ENCODE measurements around the gene CCL21.

CCL21 gene

GRCh38 chr9:34669809-34670562 lies 40.0 kb downstream of the CCL21 start:
- no peak for DNase-seq

- peak; percentile 83 for DNase-seq
Measured at GRCh38 chr9:34665381-34666250, 44.3 kb downstream of the CCL21 start.

- DNase-seq: no peak
Measured at GRCh38 chr9:34665067-34665380, 44.9 kb downstream of the CCL21 start.

DNA sequence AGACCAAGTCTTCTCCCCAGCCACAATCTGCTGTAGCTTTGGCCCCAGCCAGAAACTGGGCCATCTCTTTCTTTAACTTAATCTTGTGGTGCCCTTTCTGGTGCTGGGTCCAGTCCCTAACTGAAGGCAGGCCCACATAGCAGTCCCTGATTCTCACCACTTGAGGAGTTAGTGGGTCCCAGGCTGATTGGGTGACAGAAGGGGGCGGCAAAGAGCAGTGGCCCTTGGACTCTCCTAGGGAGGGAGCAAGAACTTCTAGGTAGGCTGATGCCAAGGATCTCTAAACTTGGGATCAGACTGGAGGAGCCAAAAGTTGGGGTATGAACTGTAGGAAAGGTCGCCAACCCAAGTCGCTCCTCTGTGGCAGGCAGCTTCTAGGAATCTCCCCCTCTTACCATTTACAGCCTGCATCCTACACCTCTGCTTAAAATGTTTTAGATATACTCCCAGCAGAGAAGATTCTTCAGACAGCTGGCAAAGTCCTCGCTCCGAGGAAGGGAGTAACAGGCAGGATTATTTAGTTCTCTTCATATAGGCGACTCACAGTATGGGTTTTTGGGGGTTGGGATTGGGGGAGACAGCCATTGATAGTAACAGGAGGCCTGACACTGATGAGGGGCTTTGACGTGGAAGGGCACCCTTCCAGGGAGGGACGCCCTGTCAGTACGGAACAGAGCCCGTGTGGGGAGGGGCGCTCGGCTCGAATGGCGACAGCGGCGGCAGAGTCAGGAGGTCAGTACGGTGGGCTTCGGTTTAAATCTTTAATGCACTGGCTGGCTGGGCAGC lies 45.5 kb downstream of the CCL21 start:
- peak; percentile 1 for DNase-seq

DNA sequence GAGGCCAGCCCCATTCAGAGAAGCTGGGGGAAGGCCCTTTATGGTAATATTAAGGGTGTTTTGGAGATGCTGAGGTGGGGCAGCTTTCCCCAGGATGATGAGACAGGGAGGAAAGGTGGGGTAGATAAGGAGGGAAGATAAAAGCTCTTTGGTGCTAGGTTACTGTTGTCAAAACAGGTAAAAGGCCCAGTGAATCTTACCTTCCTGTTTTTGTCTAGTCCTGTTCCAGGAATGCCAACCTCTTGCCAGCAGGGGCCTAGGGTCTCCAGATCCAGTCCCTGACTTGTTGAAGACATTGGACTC lies 46.7 kb downstream of the CCL21 start:
- no peak for DNase-seq

GRCh38 chr9:34662526-34663302 lies 47.2 kb downstream of the CCL21 start, which contains the start of gene CCL27:
Gene CCL27 (minus strand): TSS chr9:34662657. CDS start chr9:34662633, 24 bp downstream.
- DNase-seq: no peak

DNA sequence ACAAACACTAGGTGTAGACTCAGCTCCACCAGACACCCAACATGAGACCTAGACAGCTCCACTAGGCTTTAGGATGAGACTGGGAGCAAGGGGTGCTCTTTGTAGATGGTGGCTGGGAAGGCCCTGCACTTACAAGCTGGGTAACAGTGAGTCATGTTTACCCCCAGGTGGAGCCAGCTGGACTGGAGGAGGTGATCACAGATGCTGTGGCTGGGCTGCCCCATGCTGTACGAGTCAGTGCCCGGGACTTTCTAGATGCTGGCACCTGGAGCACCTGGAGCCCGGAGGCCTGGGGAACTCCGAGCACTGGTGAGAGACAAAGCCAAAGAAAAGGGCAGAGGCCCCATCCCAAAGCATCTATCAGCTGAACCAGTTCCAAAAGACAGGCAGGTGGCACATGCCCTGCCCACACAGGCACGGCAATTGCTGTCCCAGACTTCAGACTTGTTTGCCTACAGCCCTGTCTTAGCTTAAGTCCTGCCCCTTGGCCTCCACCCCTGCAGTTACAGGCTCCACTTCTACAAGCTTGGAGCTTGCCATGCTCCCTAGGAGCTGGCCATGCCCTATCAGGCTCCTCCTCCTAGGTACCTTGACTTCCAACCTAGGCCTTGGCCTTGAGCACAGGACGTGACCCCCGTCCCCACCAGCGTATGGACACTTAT lies 50.2 kb downstream of the CCL21 start:
- peak; percentile 5 for DNase-seq
